ENCODE results near the gene KREMEN1. TPM values are rescaled to one million over a fixed set of nuclear protein-coding genes. Genes with fewer than 3 reads are reported as not detected.

KREMEN1 gene
- total and polyA plus RNA-seq, 2 experiments from 2014 or later, result 7.5 to 10.5 TPM

GRCh38 chr22:29130476-29130875, 57.6 kb downstream of the KREMEN1 start:
- no peaks in the 10 kb centered on the region for H3K36me3 ChIP-seq (replicated peaks; ENCODE audit: insufficient read depth, low read depth)

GRCh38 chr22:29133603-29134133, 60.8 kb downstream of the KREMEN1 start:
- Histone ChIP-seq H3K27me3 (no peaks in the 10 kb centered on the region), H4K20me1 (ENCODE audit: insufficient read depth, poor library complexity, severe bottlenecking) (no peaks in the 10 kb centered on the region), H3K36me3 (replicated peaks; ENCODE audit: insufficient read depth, low read depth) (no peaks in the 10 kb centered on the region), H3K9me2 (replicated peaks; ENCODE audit: insufficient read depth) (no peaks in the 10 kb centered on the region), H3K4me2 (no peak overlapping the region), H3K4me1 (ENCODE audit: insufficient read depth) (no peaks in the 10 kb centered on the region), H3K4me3 (no peak overlapping the region), H3K27ac (no peak overlapping the region), H3K9me3 (ENCODE audit: low read depth) (no peaks in the 10 kb centered on the region), H2AFZ (no peak overlapping the region), H3K79me2 (no peaks in the 10 kb centered on the region)
- 96% methylated on average over 2 of the region's 2 CpGs for WGBS (ENCODE audit: low lambda C conversion rate, missing lambda C conversion rate)
- DNase-seq (ENCODE audit: low spot score), result no peak
- TF ChIP-seq CTCF (IDR thresholded peaks at IDR 0.05; ENCODE audit: poor library complexity), result no peak
- no peak for TF ChIP-seq EZH2 (IDR thresholded peaks at IDR 0.05; ENCODE audit: borderline replicate concordance)
- TF ChIP-seq EZH2phosphoT487 (IDR thresholded peaks at IDR 0.05; ENCODE audit: low read depth, severe bottlenecking, unreplicated experiment), result no peak

More at GRCh38 chr22:29130476-29130875, 57.6 kb downstream of the KREMEN1 start:
- H3K27ac ChIP-seq, result no peak overlapping the region
- H3K79me2 ChIP-seq, result no peaks in the 10 kb centered on the region
- no peak overlapping the region for H3K4me2 ChIP-seq
- no peak for DNase-seq (ENCODE audit: low spot score)
- H4K20me1 ChIP-seq (ENCODE audit: insufficient read depth, poor library complexity, severe bottlenecking), result no peaks in the 10 kb centered on the region
- 88% methylated on average over 4 of the region's 4 CpGs for WGBS (ENCODE audit: low lambda C conversion rate, missing lambda C conversion rate)
- no peaks in the 10 kb centered on the region for H3K9me3 ChIP-seq (ENCODE audit: low read depth)
- H3K4me1 ChIP-seq (ENCODE audit: insufficient read depth), result no peaks in the 10 kb centered on the region
- no peak overlapping the region for H2AFZ ChIP-seq
- no peak for TF ChIP-seq CTCF (IDR thresholded peaks at IDR 0.05; ENCODE audit: poor library complexity)
- no peaks in the 10 kb centered on the region for H3K9me2 ChIP-seq (replicated peaks; ENCODE audit: insufficient read depth)
- no peaks in the 10 kb centered on the region for H3K27me3 ChIP-seq
- no peak overlapping the region for H3K4me3 ChIP-seq

- Histone ChIP-seq H2AFZ (no peak overlapping the region), H4K20me1 (ENCODE audit: insufficient read depth, poor library complexity, severe bottlenecking) (no peaks in the 10 kb centered on the region), H3K4me1 (ENCODE audit: insufficient read depth) (no peaks in the 10 kb centered on the region), H3K4me3 (no peak overlapping the region), H3K4me2 (no peak overlapping the region), H3K9me2 (replicated peaks; ENCODE audit: insufficient read depth) (no peaks in the 10 kb centered on the region), H3K9me3 (ENCODE audit: low read depth) (no peaks in the 10 kb centered on the region), H3K79me2 (no peaks in the 10 kb centered on the region), H3K36me3 (replicated peaks; ENCODE audit: insufficient read depth, low read depth) (no peaks in the 10 kb centered on the region), H3K27ac (no peak overlapping the region), H3K27me3 (no peaks in the 10 kb centered on the region)
- no peak for TF ChIP-seq CTCF (IDR thresholded peaks at IDR 0.05; ENCODE audit: poor library complexity)
- no peak for TF ChIP-seq EZH2 (IDR thresholded peaks at IDR 0.05; ENCODE audit: borderline replicate concordance)
- no peak for TF ChIP-seq EZH2phosphoT487 (IDR thresholded peaks at IDR 0.05; ENCODE audit: low read depth, severe bottlenecking, unreplicated experiment)
- WGBS (ENCODE audit: low lambda C conversion rate, missing lambda C conversion rate), result 94% methylated on average over 4 of the region's 4 CpGs
- DNase-seq (ENCODE audit: low spot score), result no peak
Observed at GRCh38 chr22:29134448-29134847, 61.6 kb downstream of the KREMEN1 start.
